Stomach (tissue), 9 donors: ENCODE results near the gene KDM4B. TPM values are rescaled to one million over a fixed set of nuclear protein-coding genes. Genes with fewer than 3 reads are reported as not detected.
A peak's percentile ranks its signal among the peaks of the same experiment; 100 is the strongest.

Source experiments
- DNase-seq, 2 donors: peaks; one replicate each; pipeline versions ENCODE4 v3.0.0 to v3.0.0-alpha.2; 2013 to 2019
- H3K27ac ChIP-seq, 5 donors: fragments of 200-600 bp in 4 of 5; sonication (generic) in 4 of 5; one replicate each; pipeline ENCODE4 v1.5.1; 2013 to 2019; ENCODE audit warnings: mild to moderate bottlenecking in 1 of 5, moderate library complexity in 1 of 5
- H3K27me3 ChIP-seq, 3 donors: fragments of 200-600 bp; sonication (generic); one replicate each; pipeline ENCODE4 v1.5.1; 2017 to 2019; ENCODE audit warnings: mixed run types in 1 of 3
- H3K36me3 ChIP-seq, 4 donors: fragments of 200-600 bp; sonication (generic); 1 replicate in 3 of 4; 2 replicates in 1 of 4; pipeline ENCODE4 v1.5.1; 2016 to 2019
- H3K4me1 ChIP-seq, 4 donors: fragments of 200-600 bp; sonication (generic); one replicate each; pipeline ENCODE4 v1.5.1; 2016 to 2019
- H3K4me3 ChIP-seq, 4 donors: fragments of 200-600 bp; sonication (generic) in 3 of 4; one replicate each; pipeline ENCODE4 v1.5.1; 2016 to 2019; ENCODE audit warnings: mild to moderate bottlenecking in 1 of 4
- H3K9me3 ChIP-seq, 4 donors: fragments of 200-600 bp; sonication (generic); one replicate each; pipeline ENCODE4 v1.5.1; 2016 to 2019
- EP300 ChIP-seq: sonication (generic); formaldehyde crosslinking; IDR thresholded peaks from one replicate; pipeline ENCODE4 v1.6.1; 2017; ENCODE audit warnings: antibody characterized with exemption
- POLR2A ChIP-seq, 4 donors: fragments of 450-650 bp; IDR thresholded peaks; one replicate each; pipeline ENCODE4 v1.6.1; 2016; ENCODE audit warnings: antibody characterized with exemption in 4 of 4, control low read depth in 2 of 4, mild to moderate bottlenecking in 1 of 4, moderate library complexity in 1 of 4
- POLR2AphosphoS5 ChIP-seq, 3 donors: sonication (generic); formaldehyde crosslinking; IDR thresholded peaks; one replicate each; pipeline ENCODE4 v1.6.1; 2016; ENCODE audit warnings: antibody characterized with exemption in 3 of 3
- WGBS, 5 donors: extraction: QIAGEN DNeasy Blood & Tissue Kit in 3 of 5; methylation state at CpG; one replicate each; pipeline versions ENCODE4 v1.1.5 to v1.1.7; 2013 to 2018; 5-methylcytosine and 5-hydroxymethylcytosine counted together
- intact Hi-C: fragments of 100-400 bp; cut with DNase I; formaldehyde crosslinking; loops from one replicate; pipeline ENCODE4 v1.15.1; 2023; ENCODE audit warnings: low total_unique reads
- polyA plus RNA-seq, 3 donors: library from polyadenylated mRNA; stranded (reverse); fragments of 200-250 nt; gene quantifications; one replicate each; pipeline ENCODE4 v1.2.3, GENCODE V29; 2013
- total RNA-seq, 5 donors: library from RNA; depleted of rRNA; stranded (reverse); fragments of >200 nt; gene quantifications; one replicate each; pipeline versions ENCODE4 v1.1.0 to v1.2.3, GENCODE V29; 2014 to 2016
- TF ChIP-seq, protein P1 (sequence below), 7 experiments: fragments of 450-650 bp in 4 of 7; fragments of 200-600 bp in 3 of 7; sonication (generic) in 3 of 7; IDR thresholded peaks; one replicate each; pipeline ENCODE4 v1.5.1; 2016 to 2019; ENCODE audit warnings: antibody characterized with exemption in 7 of 7, control low read depth in 2 of 7, mild to moderate bottlenecking in 1 of 7
- donor health status: healthy with polysubstance abuse.
- donor health status: Bipolar disorder and iron deficiency.
- donor health status: healthy.

KDM4B gene
- total and polyA plus RNA-seq, 8 donors = 5.2 to 202 (median 29.4) TPM

DNA sequence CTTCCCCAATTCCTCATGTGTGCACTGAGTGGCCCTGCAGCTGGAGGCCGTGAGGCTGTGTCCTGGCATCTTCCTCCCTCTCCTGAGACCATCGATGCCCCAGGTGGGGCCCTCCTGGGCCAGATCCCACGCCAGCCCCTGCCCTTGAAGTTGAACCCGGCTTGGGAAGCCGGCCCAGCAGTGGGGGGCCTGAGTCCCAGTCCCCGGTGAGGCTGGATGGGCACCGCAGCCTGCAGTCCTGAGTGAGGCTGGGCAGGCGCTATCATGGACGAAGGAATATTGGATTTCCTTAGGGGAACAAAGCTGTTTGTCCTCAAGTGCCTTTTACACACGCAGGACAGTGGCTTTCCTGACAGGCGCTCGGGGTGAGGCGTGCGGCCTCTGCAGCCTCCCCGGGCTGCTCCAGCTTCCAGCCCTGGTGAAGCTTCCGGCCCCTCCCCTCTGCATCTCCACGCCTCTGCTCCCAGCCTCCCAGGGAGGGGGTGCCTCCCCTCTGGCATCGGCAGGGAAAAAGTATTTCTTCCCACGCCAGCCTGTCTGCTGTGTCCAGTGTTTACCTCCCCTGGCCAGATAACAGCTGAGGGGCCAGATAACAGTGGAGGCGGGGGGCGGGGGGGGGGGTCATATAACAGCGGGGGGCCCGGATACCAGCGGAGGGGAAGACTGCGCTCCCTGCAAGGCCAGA, 159.5 kb downstream of the KDM4B start:
- no peaks in the 10 kb centered on the region for H3K9me3 ChIP-seq
- H3K27ac ChIP-seq = peak overlapping the region; percentile 22 to 62 (median 47)
- H3K36me3 ChIP-seq = peaks cover 7 to 53% (median 44%) of the 10 kb centered on the region in 4 donors
- H3K4me1 ChIP-seq = peaks cover 25 to 39% (median 32%) of the 10 kb centered on the region in 4 donors
- intact Hi-C loops = no loop called here
- 19 to 39% (median 27%) methylated on average over 12 to 25 of the region's 25 CpGs for WGBS, 5 donors
- H3K4me3 ChIP-seq = no peak overlapping the region
- DNase-seq = peak; percentile 71 to 90
- H3K27me3 ChIP-seq = no peaks in the 10 kb centered on the region
- peak in 1 of 3 donors; percentile 12 for TF ChIP-seq POLR2AphosphoS5 (IDR thresholded peaks at IDR 0.05)
- no peak for TF ChIP-seq EP300

DNA sequence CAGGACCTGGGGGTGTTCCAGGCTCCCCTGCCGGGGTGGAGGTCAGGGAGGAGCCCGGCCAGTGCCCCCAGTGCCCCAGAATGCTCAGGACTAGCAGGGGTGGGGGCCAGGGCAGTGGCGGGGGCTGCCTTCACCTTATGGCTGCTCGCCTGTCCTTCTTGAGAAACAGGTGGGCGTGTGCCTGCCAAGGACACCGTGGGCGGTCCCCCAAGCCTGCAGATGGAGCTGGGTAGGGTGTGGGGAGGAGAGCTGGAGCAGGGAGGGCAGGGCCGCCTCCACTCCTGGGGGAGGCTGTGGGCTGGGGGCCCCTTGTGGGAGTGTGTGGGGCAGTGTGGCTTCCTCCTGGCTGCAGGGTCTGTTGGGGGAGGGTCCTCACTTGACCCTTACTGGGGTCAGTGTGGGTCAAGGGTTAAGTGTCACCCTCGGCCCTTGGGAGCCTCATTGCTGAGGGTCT, 160.1 kb downstream of the KDM4B start:
- 32 to 54% (median 40%) methylated on average over 2 to 9 of the region's 9 CpGs for WGBS, 5 donors
- Histone ChIP-seq H3K27ac (peak overlapping the region in 3 of 5 donors; percentile 10 to 60 (median 22)), H3K9me3 (no peaks in the 10 kb centered on the region), H3K4me1 (peaks cover 25 to 39% (median 32%) of the 10 kb centered on the region in 4 donors), H3K27me3 (no peaks in the 10 kb centered on the region), H3K36me3 (peaks cover 8 to 53% (median 44%) of the 10 kb centered on the region in 4 donors), H3K4me3 (peak overlapping the region in 1 of 4 donors; percentile 3)
- peak; percentile 57 to 72 for DNase-seq
- TF ChIP-seq POLR2AphosphoS5 (IDR thresholded peaks at IDR 0.05) (no peak), POLR2A (IDR thresholded peaks at IDR 0.05) (no peak), EP300 (no peak)
- TF ChIP-seq, protein P1, sequence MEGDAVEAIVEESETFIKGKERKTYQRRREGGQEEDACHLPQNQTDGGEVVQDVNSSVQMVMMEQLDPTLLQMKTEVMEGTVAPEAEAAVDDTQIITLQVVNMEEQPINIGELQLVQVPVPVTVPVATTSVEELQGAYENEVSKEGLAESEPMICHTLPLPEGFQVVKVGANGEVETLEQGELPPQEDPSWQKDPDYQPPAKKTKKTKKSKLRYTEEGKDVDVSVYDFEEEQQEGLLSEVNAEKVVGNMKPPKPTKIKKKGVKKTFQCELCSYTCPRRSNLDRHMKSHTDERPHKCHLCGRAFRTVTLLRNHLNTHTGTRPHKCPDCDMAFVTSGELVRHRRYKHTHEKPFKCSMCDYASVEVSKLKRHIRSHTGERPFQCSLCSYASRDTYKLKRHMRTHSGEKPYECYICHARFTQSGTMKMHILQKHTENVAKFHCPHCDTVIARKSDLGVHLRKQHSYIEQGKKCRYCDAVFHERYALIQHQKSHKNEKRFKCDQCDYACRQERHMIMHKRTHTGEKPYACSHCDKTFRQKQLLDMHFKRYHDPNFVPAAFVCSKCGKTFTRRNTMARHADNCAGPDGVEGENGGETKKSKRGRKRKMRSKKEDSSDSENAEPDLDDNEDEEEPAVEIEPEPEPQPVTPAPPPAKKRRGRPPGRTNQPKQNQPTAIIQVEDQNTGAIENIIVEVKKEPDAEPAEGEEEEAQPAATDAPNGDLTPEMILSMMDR (IDR thresholded peaks at IDR 0.05) = no peak
- intact Hi-C loops = no loop called here

DNA sequence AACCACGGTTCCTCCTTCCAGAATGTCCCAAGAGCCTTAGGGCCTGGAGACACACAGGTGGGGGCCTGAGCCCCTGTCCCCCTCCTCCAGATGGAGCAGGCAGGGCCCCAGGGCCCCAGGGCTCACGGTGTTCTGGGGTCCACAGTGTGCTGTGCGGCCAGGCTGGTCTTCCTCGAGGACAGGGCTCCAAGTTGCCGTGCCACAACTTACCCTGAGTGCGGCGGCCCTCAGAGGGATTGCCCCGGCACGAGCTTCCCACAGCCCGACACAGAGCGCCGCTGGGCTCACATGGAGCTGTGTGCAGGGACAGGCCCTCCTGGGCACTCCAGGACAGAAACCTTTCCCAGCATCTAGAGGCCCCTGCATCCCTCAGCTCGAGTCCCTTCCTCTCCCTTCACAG, 160.8 kb downstream of the KDM4B start:
- 86 to 93% (median 91%) methylated on average over 10 to 13 of the region's 13 CpGs for WGBS, 5 donors
- H3K27me3 ChIP-seq = no peaks in the 10 kb centered on the region
- no peak for TF ChIP-seq POLR2A (IDR thresholded peaks at IDR 0.05)
- no peak for TF ChIP-seq POLR2AphosphoS5 (IDR thresholded peaks at IDR 0.05)
- TF ChIP-seq, protein P1 (IDR thresholded peaks at IDR 0.05) = no peak
- no peak for TF ChIP-seq EP300
- intact Hi-C loops = no loop called here
- no peak overlapping the region for H3K4me3 ChIP-seq
- no peaks in the 10 kb centered on the region for H3K9me3 ChIP-seq
- peaks cover 25 to 39% (median 32%) of the 10 kb centered on the region in 4 donors for H3K4me1 ChIP-seq
- peaks cover 13 to 55% (median 48%) of the 10 kb centered on the region in 4 donors for H3K36me3 ChIP-seq
- no peak for DNase-seq
- H3K27ac ChIP-seq = peak overlapping the region in 1 of 5 donors; percentile 53

DNA sequence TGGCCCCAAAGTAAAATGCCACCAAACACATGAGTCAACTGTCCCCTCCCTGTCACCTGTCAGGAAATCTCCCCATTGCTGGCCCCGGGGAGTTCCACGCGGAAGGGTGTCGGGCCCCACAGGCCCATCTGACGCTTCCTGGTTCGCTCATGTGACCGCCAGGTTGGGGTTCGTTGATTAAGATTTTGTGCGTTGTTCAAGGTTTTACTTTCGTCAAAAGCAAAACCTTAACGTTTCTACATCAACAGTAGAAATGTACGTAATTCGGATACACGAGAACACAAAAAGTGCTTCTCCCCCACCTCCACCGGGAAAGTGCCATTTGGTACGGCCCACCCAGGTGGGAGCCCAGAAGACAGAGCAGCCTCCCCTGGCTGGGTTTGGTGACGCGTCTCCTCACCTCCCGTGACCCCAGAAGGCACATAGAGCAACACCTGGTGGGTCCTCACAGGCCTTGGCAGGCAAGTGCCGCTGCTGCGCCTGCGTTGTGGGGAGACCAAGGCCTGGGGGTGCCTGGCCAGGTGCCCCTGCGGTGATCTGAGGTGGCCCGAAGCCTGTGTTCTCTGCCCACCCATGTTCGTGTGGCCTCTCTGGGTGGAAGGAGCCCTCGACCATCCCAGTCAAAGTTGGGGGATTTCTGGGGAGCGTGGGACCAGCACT, 161.6 kb downstream of the KDM4B start:
- no peaks in the 10 kb centered on the region for H3K9me3 ChIP-seq
- DNase-seq = no peak
- peaks cover 21 to 63% (median 56%) of the 10 kb centered on the region in 4 donors for H3K36me3 ChIP-seq
- intact Hi-C loops = no loop called here
- peak overlapping the region in 1 of 5 donors; percentile 53 for H3K27ac ChIP-seq
- H3K4me3 ChIP-seq = no peak overlapping the region
- H3K4me1 ChIP-seq = peaks cover 25 to 39% (median 32%) of the 10 kb centered on the region in 4 donors
- TF ChIP-seq POLR2AphosphoS5 (IDR thresholded peaks at IDR 0.05) = no peak
- TF ChIP-seq EP300 = no peak
- 77 to 94% (median 87%) methylated on average over 26 to 27 of the region's 27 CpGs for WGBS, 5 donors
- H3K27me3 ChIP-seq = no peaks in the 10 kb centered on the region

DNA sequence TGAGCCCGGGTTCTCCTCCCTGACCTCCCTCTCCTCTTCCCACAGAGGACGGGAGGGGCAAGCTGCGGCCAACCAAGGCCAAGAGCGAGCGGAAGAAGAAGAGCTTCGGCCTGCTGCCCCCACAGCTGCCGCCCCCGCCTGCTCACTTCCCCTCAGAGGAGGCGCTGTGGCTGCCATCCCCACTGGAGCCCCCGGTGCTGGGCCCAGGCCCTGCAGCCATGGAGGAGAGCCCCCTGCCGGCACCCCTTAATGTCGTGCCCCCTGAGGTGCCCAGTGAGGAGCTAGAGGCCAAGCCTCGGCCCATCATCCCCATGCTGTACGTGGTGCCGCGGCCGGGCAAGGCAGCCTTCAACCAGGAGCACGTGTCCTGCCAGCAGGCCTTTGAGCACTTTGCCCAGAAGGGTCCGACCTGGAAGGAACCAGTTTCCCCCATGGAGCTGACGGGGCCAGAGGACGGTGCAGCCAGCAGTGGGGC, 162.2 kb downstream of the KDM4B start:
- intact Hi-C loops = no loop called here
- Histone ChIP-seq H3K27me3 (no peaks in the 10 kb centered on the region), H3K36me3 (peaks cover 26 to 69% (median 61%) of the 10 kb centered on the region in 4 donors), H3K4me3 (no peak overlapping the region), H3K4me1 (peaks cover 25 to 35% (median 32%) of the 10 kb centered on the region in 4 donors), H3K27ac (peak overlapping the region in 1 of 5 donors; percentile 53), H3K9me3 (no peaks in the 10 kb centered on the region)
- DNase-seq = no peak
- no peak for TF ChIP-seq POLR2A (IDR thresholded peaks at IDR 0.05)
- TF ChIP-seq, protein P1 (IDR thresholded peaks at IDR 0.05) = no peak
- TF ChIP-seq POLR2AphosphoS5 (IDR thresholded peaks at IDR 0.05) = no peak
- TF ChIP-seq EP300 = no peak
- WGBS, 5 donors = 74 to 87% (median 79%) methylated on average over 13 to 21 of the region's 21 CpGs
